Mesothelial cell of epicardium (in vitro differentiated cells): ENCODE data around the gene ZCCHC14. TPM values are rescaled to one million over a fixed set of nuclear protein-coding genes. Genes with fewer than 3 reads are reported as not detected.

Experiments used
- DNase-seq, 2 experiments: peaks; one replicate each; pipeline ENCODE4 v3.0.0; 2021; ENCODE audit warnings: low spot score in 2 of 2; ENCODE audit not compliant: unreplicated experiment in 2 of 2
- H3K27ac Mint-ChIP-seq: 2 replicates; pipeline ENCODE4 v1.8.0; 2021; ENCODE audit warnings: mixed read lengths
- H3K27me3 Mint-ChIP-seq: 2 replicates; pipeline ENCODE4 v1.8.0; 2021; ENCODE audit warnings: low read depth, mixed read lengths
- H3K36me3 Mint-ChIP-seq: 2 replicates; pipeline ENCODE4 v1.8.0; 2021; ENCODE audit warnings: mixed read lengths
- H3K4me1 Mint-ChIP-seq: 2 replicates; pipeline ENCODE4 v1.8.0; 2021; ENCODE audit warnings: mixed read lengths
- H3K4me3 Mint-ChIP-seq: 2 replicates; pipeline ENCODE4 v1.8.0; 2021; ENCODE audit warnings: mild to moderate bottlenecking, moderate library complexity, mixed read lengths
- H3K9me3 Mint-ChIP-seq: 2 replicates; pipeline ENCODE4 v1.8.0; 2021; ENCODE audit warnings: mixed read lengths
- total RNA-seq: library from RNA; stranded (reverse); gene quantifications from 3 replicates; pipeline ENCODE4 v1.2.1, GENCODE V29; 2021
- TF ChIP-seq, protein P1 (sequence below): fragments of 200-600 bp; sonication (generic); IDR thresholded peaks from one replicate; pipeline ENCODE4 v1.5.0; 2021; ENCODE audit warnings: antibody characterized with exemption; ENCODE audit not compliant: unreplicated experiment

The ZCCHC14 gene
- total RNA-seq, 1 donor from 2014 or later, result 37.3 TPM

DNA sequence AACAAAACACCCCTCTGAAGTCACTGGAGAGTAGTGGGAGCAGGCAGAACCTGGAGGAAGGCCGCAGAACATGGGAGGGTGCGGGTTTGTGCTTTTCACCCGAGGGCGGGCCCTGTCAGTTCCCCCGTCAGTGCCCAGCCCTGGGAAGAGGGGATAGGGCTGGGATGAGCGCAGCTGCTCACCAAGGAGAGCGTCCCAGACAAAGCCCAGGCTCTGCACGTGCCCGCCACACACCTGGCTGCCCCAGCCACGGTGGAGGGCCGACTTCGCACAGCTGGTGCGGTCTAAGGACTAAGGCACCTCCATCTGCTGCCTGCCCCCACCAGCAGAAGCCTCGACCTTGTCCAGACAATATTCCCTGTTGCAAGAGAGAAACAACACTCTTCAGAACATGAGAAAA lies 39.5 kb downstream of the ZCCHC14 start:
- Mint-ChIP-seq H3K36me3 (peaks cover 24% of the 10 kb centered on the region), H3K27me3 (no peaks in the 10 kb centered on the region), H3K4me1 (peaks cover 26% of the 10 kb centered on the region), H3K4me3 (no peak overlapping the region), H3K9me3 (no peaks in the 10 kb centered on the region), H3K27ac (peak overlapping the region; percentile 47)
- TF ChIP-seq, protein P1, sequence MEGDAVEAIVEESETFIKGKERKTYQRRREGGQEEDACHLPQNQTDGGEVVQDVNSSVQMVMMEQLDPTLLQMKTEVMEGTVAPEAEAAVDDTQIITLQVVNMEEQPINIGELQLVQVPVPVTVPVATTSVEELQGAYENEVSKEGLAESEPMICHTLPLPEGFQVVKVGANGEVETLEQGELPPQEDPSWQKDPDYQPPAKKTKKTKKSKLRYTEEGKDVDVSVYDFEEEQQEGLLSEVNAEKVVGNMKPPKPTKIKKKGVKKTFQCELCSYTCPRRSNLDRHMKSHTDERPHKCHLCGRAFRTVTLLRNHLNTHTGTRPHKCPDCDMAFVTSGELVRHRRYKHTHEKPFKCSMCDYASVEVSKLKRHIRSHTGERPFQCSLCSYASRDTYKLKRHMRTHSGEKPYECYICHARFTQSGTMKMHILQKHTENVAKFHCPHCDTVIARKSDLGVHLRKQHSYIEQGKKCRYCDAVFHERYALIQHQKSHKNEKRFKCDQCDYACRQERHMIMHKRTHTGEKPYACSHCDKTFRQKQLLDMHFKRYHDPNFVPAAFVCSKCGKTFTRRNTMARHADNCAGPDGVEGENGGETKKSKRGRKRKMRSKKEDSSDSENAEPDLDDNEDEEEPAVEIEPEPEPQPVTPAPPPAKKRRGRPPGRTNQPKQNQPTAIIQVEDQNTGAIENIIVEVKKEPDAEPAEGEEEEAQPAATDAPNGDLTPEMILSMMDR, result no peak
- no peak for DNase-seq

DNA sequence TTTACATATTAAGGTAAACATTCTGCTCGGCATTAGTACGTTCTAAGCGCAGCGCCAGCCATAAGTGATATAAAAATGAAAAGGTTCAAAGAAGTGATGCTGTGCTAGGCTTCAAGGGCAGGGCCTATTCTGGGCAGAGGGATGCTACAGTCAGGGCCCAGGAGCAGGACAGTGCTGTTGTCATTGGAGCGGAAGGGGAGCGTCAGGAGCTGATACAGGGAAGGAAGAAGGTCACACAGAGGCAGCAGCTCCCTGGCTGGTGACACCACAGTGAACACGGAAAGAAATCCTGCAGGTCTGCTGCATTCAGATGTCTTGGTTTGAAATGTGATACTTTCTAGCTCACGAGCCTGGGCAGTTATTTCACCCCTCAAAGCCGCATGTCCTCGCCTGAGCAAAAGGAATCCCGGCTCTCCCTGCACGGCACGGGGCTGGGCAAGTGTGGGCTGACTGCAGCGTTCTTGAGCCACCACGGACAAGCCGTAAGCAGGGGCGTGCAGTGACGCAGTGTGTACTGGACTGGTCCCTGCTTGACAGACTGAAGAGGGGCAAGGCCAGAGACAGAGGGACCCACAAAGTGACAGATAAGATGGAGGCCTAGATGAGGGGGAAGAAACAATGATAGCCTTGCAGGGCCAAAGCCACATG lies 41.1 kb downstream of the ZCCHC14 start:
- Mint-ChIP-seq H3K27me3 (no peaks in the 10 kb centered on the region), H3K4me1 (peaks cover 18% of the 10 kb centered on the region), H3K27ac (no peak overlapping the region), H3K4me3 (no peak overlapping the region), H3K36me3 (peaks cover 33% of the 10 kb centered on the region), H3K9me3 (no peaks in the 10 kb centered on the region)
- no peak for DNase-seq
- TF ChIP-seq, protein P1, result no peak

DNA sequence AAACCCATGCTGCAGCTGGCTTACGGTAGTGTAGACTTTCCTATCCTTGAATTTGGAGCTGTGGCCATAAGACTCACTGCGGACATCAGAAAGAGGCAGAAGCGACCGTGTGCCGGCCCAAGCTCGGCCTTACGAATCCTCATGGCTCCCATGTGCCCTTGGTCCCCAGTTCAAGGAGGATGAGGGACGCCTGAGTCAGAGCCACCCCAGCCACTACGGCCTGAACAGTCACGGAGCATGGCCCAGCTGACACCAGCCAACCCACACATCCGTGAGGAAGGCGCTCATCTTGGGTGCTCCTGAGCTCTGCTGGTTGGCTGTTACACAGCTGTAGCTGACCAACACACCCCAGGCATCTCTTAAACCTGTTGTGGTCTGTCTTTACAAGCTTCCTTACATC lies 44.0 kb downstream of the ZCCHC14 start:
- no peak overlapping the region for H3K4me3 Mint-ChIP-seq
- peaks cover 48% of the 10 kb centered on the region for H3K36me3 Mint-ChIP-seq
- H3K9me3 Mint-ChIP-seq, result peaks cover 9% of the 10 kb centered on the region
- H3K27ac Mint-ChIP-seq, result no peak overlapping the region
- TF ChIP-seq, protein P1, result no peak
- peaks cover 22% of the 10 kb centered on the region for H3K4me1 Mint-ChIP-seq
- no peaks in the 10 kb centered on the region for H3K27me3 Mint-ChIP-seq
- DNase-seq, result no peak

- Mint-ChIP-seq H3K36me3 (peaks cover 56% of the 10 kb centered on the region), H3K9me3 (peaks cover 15% of the 10 kb centered on the region), H3K27me3 (no peaks in the 10 kb centered on the region), H3K27ac (peak overlapping the region; percentile 53), H3K4me1 (peaks cover 21% of the 10 kb centered on the region), H3K4me3 (no peak overlapping the region)
- no peak for DNase-seq
- TF ChIP-seq, protein P1, result no peak
These were observed 45.5 kb downstream of the ZCCHC14 start for GRCh38 chr16:87447323-87447722.

GRCh38 chr16:87446479-87446878 lies 46.3 kb downstream of the ZCCHC14 start:
- Mint-ChIP-seq H3K27me3 (no peaks in the 10 kb centered on the region), H3K9me3 (peaks cover 15% of the 10 kb centered on the region), H3K27ac (no peak overlapping the region), H3K4me1 (peaks cover 13% of the 10 kb centered on the region), H3K4me3 (no peak overlapping the region), H3K36me3 (peaks cover 56% of the 10 kb centered on the region)
- TF ChIP-seq, protein P1, result no peak
- DNase-seq, result no peak
